Astrocyte of the cerebellum (primary cell): Measurements from ENCODE around the gene CD300LD.

Experiments
- DNase-seq: peaks from one replicate; pipeline ENCODE4 v3.0.0-alpha.2; 2011; ENCODE audit warnings: low read depth
- H3K4me3 ChIP-seq: 2 replicates; pipeline ENCODE4 v1.5.1; 2011; ENCODE audit warnings: mild to moderate bottlenecking, low read depth, low read length, moderate library complexity
- CTCF ChIP-seq: IDR thresholded peaks from 2 replicates; pipeline ENCODE4 v1.5.1; 2012; ENCODE audit warnings: low read length, low read depth, moderate library complexity, mild to moderate bottlenecking; ENCODE audit errors: missing control alignments
- in situ Hi-C: cut with HindIII; loops from 2 replicates; pipeline ENCODE4 v1.10.0; 2017; ENCODE audit warnings: low sequenced_read_pairs

The CD300LD gene

DNA sequence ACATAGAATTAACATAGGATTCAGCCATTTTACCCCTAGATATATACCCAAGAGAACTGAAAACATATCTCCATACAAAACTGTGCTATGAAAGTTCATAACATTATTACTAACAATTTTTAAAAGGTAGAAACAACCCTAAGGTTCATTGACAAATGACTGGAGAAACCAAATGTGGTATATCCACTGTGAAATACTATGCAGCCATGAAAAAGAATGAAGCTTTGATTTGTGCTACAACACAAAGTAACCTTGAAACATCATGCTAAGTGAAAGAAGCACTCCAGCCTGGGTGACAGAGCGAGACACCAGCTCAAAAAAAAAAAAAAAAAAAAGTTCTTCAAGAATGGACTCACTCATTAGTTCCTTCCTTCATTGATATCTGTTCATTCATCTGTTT is 580 bp downstream of the CD300LD start:
- no peak overlapping the region for H3K4me3 ChIP-seq
- TF ChIP-seq CTCF, result no peak
- in situ Hi-C loops, result no loop called here
- no peak for DNase-seq

GRCh38 chr17:74585711-74586110 is 6.4 kb downstream of the CD300LD start:
- TF ChIP-seq CTCF, result no peak
- no peak for DNase-seq
- in situ Hi-C loops, result no loop called here
- H3K4me3 ChIP-seq, result no peak overlapping the region

GRCh38 chr17:74584292-74585060 is 7.6 kb downstream of the CD300LD start:
- TF ChIP-seq CTCF, result no peak
- DNase-seq, result no peak
- in situ Hi-C loops, result no loop called here
- no peak overlapping the region for H3K4me3 ChIP-seq

GRCh38 chr17:74582633-74583032 is 9.4 kb downstream of the CD300LD start:
- in situ Hi-C loops, result no loop called here
- no peak for DNase-seq
- no peak overlapping the region for H3K4me3 ChIP-seq
- no peak for TF ChIP-seq CTCF

DNA sequence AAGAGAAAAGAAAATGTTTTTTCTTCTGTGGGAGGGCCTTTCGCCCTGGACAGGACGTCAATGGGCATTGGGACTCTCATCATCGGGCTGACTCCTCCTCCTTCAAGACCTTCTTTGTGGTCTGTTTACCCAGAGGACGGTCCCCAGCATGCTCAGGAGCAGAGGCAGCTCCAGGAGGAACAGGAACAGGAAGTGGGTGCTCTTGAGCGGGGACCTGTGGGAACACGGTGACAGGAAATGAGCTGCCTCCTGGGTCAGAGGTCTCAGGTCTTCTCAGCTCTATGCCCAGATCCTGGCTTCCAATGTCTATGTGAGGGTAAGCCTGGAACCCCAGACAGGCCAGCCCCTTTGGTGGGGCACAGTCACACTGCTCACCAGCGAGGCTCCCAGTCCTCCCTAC is 12.2 kb downstream of the CD300LD start:
- no peak for DNase-seq
- H3K4me3 ChIP-seq, result no peak overlapping the region
- TF ChIP-seq CTCF, result no peak
- in situ Hi-C loops, result no loop called here

DNA sequence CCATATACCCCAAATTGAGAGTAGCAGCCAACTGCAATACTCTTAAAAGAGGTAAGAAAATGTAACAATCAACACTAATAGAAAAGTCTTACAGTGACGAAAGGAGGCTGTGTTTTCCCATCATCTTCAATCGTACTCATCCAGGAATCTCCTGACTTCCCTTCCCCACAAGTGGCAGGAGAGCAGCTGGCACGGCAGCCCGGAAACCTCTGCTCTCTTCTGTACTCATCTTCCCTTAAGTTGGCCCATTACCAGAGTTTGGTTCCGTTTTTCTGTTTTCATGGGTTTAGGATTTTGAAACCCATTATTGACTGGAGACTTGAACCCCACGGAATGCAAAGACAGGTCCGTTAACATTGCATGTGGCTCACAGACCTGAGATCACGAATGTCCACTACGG is 13.1 kb downstream of the CD300LD start:
- DNase-seq, result no peak
- in situ Hi-C loops, result no loop called here
- no peak for TF ChIP-seq CTCF
- no peak overlapping the region for H3K4me3 ChIP-seq
